K562 (cell line): Measurements from ENCODE around the gene NEK1. TPM values are rescaled to one million over a fixed set of nuclear protein-coding genes. Genes with fewer than 3 reads are reported as not detected.

Experiments used
- BCOR ChIP-seq: fragments of 450-650 bp; IDR thresholded peaks from 2 replicates; pipeline ENCODE4 v1.6.1; 2016
- BRF1 ChIP-seq: IDR thresholded peaks from 3 replicates; pipeline ENCODE4 v1.6.1; 2011; ENCODE audit warnings: borderline replicate concordance, mild to moderate bottlenecking; ENCODE audit not compliant: insufficient read length; ENCODE audit errors: extremely low read depth
- CEBPZ ChIP-seq: fragments of 150-350 bp; IDR thresholded peaks from 2 replicates; pipeline ENCODE4 v1.6.1; 2014; ENCODE audit warnings: low read depth, mild to moderate bottlenecking, low read length, borderline replicate concordance
- CSDE1 ChIP-seq, 2 experiments: fragments of 450-650 bp; IDR thresholded peaks; 2 replicates each; pipeline ENCODE4 v1.6.1; 2016; ENCODE audit warnings: mild to moderate bottlenecking in 1 of 2
- HNRNPUL1 ChIP-seq: fragments of 200-400 bp; formaldehyde crosslinking; IDR thresholded peaks from 2 replicates; pipeline ENCODE4 v1.6.1; 2017; ENCODE audit warnings: low read length
- ID3 ChIP-seq, 2 experiments: fragments of 250-450 bp in 1 of 2; fragments of 450-650 bp in 1 of 2; sonication (Bioruptor Pico) in 1 of 2; IDR thresholded peaks; 2 replicates each; pipeline versions ENCODE4 v1.6.1 to v1.8.0; 2016 to 2021; ENCODE audit warnings: mild to moderate bottlenecking in 2 of 2, moderate library complexity in 2 of 2, missing compliant biosample characterization in 1 of 2, missing genetic modification characterization in 1 of 2
- KAT7 ChIP-seq: sonication (generic); formaldehyde crosslinking; IDR thresholded peaks from 2 replicates; pipeline ENCODE4 v1.8.0; 2022; ENCODE audit warnings: missing genetic modification reagents, mild to moderate bottlenecking, borderline replicate concordance
- MXD1 ChIP-seq: fragments of 250-450 bp; sonication (Bioruptor Pico); IDR thresholded peaks from 2 replicates; pipeline ENCODE4 v1.8.0; 2021; ENCODE audit warnings: borderline replicate concordance, mild to moderate bottlenecking, moderate library complexity; ENCODE audit not compliant: poor library complexity, severe bottlenecking
- SREBF1 ChIP-seq: fragments of 150-350 bp; IDR thresholded peaks from 2 replicates; pipeline ENCODE4 v1.6.1; 2014; ENCODE audit warnings: antibody characterized with exemption, low read depth, low read length, borderline replicate concordance
- ZNF263 ChIP-seq: sonication (generic); formaldehyde crosslinking; IDR thresholded peaks from 2 replicates; pipeline ENCODE4 v1.8.0; 2022; ENCODE audit warnings: mild to moderate bottlenecking, missing genetic modification reagents, borderline replicate concordance
- ZNF3 ChIP-seq: fragments of 250-450 bp; sonication (Bioruptor Pico); IDR thresholded peaks from 2 replicates; pipeline ENCODE4 v1.5.0; 2021; ENCODE audit warnings: mild to moderate bottlenecking, moderate library complexity
- ZNF407 ChIP-seq: fragments of 450-650 bp; IDR thresholded peaks from 2 replicates; pipeline ENCODE4 v1.6.1; 2016; ENCODE audit warnings: low read depth
- ZNF76 ChIP-seq: fragments of 250-450 bp; sonication (Bioruptor Pico); IDR thresholded peaks from 2 replicates; pipeline ENCODE4 v1.4.0; 2020; ENCODE audit warnings: mild to moderate bottlenecking, moderate library complexity, borderline replicate concordance
- polyA plus RNA-seq, 8 experiments: library from polyadenylated mRNA; depleted of rRNA in 4 of 8; stranded (reverse) in 5 of 8; unstranded in 3 of 8; fragments of >200 nt; fragmentation: Nextera tagmentation in 2 of 8; fragmentation: Illumina TruSeq in 1 of 8; extraction: Ambion mirVana in 2 of 8; extraction: Trizol in 1 of 8; gene quantifications; 2 replicates each; pipeline versions ENCODE4 v1.2.1 to v1.2.3, GENCODE V29; 2011 to 2014; ENCODE audit warnings: inconsistent platforms in 1 of 8, missing spikeins in 1 of 8
- total RNA-seq, 7 experiments: library from RNA; depleted of rRNA in 6 of 7; stranded (reverse); fragments of >200 nt in 6 of 7; fragmentation: Illumina TruSeq in 2 of 7; extraction: Trizol in 2 of 7; gene quantifications; 2 replicates each; pipeline versions ENCODE4 v1.2.1 to v1.2.3, GENCODE V29; 2011 to 2021; ENCODE audit warnings: low replicate concordance in 1 of 7

NEK1 gene
- total and polyA plus RNA-seq, 9 of the 15 experiments (the other 6 are each of a cell fraction or from before 2014, with no cell fraction given), result 6.2 to 15.7 (median 10.3) TPM

GRCh38 chr4:169626331-169627282 lies 14.2 kb upstream of the NEK1 start (continued):
- TF ChIP-seq KAT7 (CRISPR knock-in tag) (no peak), HNRNPUL1 (no peak), CEBPZ (no peak), BRF1 (no peak), CSDE1 (IDR thresholded peaks at IDR 0.05) (no peak), BCOR (peak; percentile 58; the same call in 1 of the 2 replicates), ID3 (CRISPR knock-in tag; IDR thresholded peaks at IDR 0.05) (no peak), ID3 (tag; IDR thresholded peaks at IDR 0.05) (0 out of 2 replicates have a peak, but pooled peaks have one; percentile 38), ZNF76 (CRISPR knock-in tag) (no peak), ZNF263 (CRISPR knock-in tag) (no peak), ZNF407 (no peak), ZNF3 (CRISPR knock-in tag) (no peak), MXD1 (CRISPR knock-in tag) (no peak), SREBF1 (no peak)
